ENCODE results near the gene TRABD2B.

GRCh38 chr1:47968556-47968888, 28.7 kb downstream of the TRABD2B start:
- no peak for TF ChIP-seq POLR2AphosphoS5 (IDR thresholded peaks at IDR 0.05; ENCODE audit: low read depth, low read length)
- TF ChIP-seq FOXP2 (optimal IDR thresholded peaks at IDR 0.05; ENCODE audit: borderline replicate concordance, extremely low read depth, extremely low read length, insufficient read depth): no peak
- TF ChIP-seq, protein P1, sequence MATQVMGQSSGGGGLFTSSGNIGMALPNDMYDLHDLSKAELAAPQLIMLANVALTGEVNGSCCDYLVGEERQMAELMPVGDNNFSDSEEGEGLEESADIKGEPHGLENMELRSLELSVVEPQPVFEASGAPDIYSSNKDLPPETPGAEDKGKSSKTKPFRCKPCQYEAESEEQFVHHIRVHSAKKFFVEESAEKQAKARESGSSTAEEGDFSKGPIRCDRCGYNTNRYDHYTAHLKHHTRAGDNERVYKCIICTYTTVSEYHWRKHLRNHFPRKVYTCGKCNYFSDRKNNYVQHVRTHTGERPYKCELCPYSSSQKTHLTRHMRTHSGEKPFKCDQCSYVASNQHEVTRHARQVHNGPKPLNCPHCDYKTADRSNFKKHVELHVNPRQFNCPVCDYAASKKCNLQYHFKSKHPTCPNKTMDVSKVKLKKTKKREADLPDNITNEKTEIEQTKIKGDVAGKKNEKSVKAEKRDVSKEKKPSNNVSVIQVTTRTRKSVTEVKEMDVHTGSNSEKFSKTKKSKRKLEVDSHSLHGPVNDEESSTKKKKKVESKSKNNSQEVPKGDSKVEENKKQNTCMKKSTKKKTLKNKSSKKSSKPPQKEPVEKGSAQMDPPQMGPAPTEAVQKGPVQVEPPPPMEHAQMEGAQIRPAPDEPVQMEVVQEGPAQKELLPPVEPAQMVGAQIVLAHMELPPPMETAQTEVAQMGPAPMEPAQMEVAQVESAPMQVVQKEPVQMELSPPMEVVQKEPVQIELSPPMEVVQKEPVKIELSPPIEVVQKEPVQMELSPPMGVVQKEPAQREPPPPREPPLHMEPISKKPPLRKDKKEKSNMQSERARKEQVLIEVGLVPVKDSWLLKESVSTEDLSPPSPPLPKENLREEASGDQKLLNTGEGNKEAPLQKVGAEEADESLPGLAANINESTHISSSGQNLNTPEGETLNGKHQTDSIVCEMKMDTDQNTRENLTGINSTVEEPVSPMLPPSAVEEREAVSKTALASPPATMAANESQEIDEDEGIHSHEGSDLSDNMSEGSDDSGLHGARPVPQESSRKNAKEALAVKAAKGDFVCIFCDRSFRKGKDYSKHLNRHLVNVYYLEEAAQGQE (IDR thresholded peaks at IDR 0.05; ENCODE audit: insufficient read depth in 1 of 2, low read depth in 2 of 2, low read length in 2 of 2): no peak
- TF ChIP-seq TAF1 (IDR thresholded peaks at IDR 0.05; ENCODE audit: borderline replicate concordance, insufficient read depth, low read length): no peak
- TF ChIP-seq SIN3A (IDR thresholded peaks at IDR 0.05; ENCODE audit: borderline replicate concordance, insufficient read depth, low read length): no peak

Data from PFSK-1 (cell line).